ENCODE measurements around the gene MYRF.

The MYRF gene

DNA sequence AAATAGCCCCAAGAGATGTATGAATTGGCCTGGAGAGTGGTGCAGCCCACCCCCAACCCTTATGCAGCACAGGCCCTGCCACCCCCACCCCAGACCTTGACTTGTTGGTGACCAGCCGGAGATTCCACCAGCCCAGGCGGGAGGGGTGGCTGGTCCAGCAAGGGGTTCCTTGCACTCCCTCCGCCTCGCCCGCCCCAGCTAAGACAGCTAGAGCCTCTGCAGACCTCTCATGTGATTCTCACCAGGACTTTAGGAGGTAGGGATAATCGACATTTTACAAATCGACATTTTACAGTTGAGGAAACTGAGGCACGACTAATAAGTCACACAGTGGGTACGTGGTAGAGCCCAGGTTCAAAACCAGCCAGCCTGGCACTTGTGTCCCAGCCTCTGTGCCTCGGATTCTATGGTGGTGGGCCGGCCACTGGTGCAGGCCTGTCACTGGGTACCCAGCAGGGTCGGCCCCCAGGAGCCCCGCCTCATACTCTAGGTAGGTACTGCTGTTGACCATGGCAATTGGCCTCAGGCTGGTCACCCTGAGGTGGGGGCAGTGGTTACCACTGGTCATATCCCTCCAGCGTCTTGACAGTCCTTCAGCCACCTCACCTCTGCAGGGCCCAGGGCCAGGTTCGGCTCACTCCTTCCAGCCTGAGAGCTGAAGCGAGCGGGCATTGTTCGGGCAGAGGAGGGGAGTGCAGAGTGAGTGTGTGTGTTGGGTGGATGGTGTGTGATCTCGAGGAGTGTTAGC lies 35.0 kb upstream of the MYRF start:
- no peak for DNase-seq
- in situ Hi-C loops (cut with HindIII; ENCODE audit: low pct_ligation_motif_present, low pct_unique_long_range_greater_than_20kb, low sequenced_read_pairs) = no loop called here

DNA sequence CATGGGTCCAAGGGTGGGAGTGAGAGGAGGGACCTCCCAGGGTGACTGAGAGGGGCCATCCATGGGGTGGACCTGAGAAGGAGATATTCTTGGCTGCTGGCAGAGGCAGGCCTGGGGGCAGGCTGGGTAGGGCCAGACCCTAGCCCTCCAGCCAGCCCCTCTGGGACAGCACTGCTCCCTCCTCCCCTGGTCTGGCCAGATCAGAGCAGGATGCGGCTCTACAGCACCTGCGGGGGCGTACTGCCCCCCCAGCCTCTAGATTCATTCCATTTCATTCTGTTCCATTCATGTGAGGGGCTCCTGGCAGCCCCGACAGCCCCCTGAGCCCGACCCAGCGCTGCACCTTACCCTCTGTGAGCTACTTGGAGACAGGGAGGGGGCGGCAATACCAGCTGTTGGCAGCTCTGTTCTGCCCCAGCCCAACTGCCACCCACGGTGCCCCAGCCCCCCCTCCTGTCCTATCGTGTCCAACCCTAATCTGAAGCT lies 34.3 kb upstream of the MYRF start:
- no peak for DNase-seq
- in situ Hi-C loops (cut with HindIII; ENCODE audit: low pct_ligation_motif_present, low pct_unique_long_range_greater_than_20kb, low sequenced_read_pairs) = no loop called here

DNA sequence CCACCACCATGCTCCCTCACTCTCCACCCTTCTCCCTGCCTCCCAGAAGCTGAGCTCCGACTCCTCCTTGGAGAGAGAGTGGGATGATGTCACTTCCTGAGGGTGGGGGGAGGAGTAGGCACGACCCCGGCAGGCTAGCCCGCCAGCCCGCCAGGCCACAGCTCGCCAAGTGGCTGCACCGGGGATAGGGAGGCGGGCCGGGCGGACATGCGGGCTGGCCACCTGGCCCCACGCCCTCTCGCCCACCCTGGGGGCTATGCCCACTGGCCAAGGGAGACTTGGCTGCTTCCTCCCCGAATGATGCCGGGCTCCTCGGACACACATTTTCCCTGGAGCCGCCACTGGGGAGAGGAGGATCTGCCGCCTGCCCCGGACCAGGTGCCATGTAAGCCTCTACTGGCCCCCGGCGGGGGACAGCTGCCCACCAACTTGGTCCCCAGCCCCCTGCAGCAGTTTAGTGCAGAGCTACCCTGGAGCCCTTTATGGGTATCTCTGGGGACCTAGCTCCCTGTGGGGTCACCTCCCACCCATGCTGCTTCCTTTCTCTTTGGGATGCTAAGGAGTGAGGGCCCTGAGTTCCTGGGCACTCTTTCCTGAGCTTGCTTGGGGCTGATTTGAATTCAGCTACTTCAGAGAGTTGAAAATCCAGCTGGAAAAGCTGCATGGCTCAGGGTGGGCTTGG lies 33.7 kb upstream of the MYRF start:
- DNase-seq = no peak
- in situ Hi-C loops (cut with HindIII; ENCODE audit: low pct_ligation_motif_present, low pct_unique_long_range_greater_than_20kb, low sequenced_read_pairs) = no loop called here

DNA sequence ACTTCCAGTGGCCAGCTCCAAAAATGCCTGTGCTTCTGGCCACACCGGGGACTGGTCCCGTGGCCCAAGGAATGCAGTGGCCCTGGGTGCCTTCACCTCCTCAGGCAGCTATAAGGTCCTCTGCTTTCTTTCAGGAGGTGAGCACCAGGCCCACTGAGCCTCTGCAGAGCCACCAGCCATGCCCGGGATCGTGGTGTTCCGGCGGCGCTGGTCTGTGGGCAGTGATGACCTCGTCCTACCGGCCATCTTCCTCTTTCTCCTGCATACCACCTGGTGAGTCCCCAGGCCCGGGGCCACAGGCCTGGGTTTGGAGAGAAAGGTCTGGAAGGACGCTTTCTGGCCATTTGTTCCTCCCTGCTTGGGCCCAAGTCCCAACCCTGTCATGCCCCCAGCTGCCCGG lies 32.5 kb upstream of the MYRF start:
- in situ Hi-C loops (cut with HindIII; ENCODE audit: low pct_ligation_motif_present, low pct_unique_long_range_greater_than_20kb, low sequenced_read_pairs) = no loop called here
- no peak for DNase-seq

DNA sequence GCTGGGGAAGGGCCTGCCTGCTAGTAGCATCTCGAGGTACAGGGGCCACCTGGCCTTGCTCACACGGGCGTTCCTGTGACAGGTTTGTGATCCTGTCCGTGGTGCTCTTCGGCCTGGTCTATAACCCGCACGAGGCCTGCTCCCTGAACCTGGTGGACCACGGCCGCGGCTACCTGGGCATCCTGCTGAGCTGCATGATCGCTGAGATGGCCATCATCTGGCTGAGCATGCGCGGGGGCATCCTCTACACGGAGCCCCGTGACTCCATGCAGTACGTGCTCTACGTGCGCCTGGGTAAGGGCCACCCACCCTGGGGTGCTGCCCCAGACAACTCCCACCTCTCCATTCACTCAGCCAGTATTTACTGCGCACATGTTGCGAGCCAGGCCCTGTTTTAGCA lies 31.8 kb upstream of the MYRF start:
- in situ Hi-C loops (cut with HindIII; ENCODE audit: low pct_ligation_motif_present, low pct_unique_long_range_greater_than_20kb, low sequenced_read_pairs) = no loop called here
- DNase-seq = no peak

DNA sequence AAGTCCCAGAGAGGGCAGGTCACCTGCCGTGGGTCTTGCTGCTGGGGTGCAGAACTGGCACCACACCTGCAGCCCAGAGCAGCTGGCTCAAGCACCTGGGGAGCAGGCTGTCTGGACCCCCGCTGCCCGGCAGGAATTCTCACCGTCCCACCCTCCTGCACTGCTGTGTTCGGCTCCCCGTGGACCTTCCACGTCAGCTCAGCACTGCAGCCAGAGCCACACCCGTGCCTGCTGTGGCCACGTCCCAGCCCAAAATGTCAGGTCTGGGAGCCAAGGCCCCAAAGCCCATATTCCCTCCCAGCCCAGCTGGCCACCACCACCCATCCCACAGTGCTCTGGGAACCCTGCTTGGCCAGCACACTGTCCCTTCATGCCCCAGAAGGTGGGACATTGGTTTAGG lies 28.0 kb upstream of the MYRF start:
- no peak for DNase-seq
- in situ Hi-C loops (cut with HindIII; ENCODE audit: low pct_ligation_motif_present, low pct_unique_long_range_greater_than_20kb, low sequenced_read_pairs) = no loop called here

DNA sequence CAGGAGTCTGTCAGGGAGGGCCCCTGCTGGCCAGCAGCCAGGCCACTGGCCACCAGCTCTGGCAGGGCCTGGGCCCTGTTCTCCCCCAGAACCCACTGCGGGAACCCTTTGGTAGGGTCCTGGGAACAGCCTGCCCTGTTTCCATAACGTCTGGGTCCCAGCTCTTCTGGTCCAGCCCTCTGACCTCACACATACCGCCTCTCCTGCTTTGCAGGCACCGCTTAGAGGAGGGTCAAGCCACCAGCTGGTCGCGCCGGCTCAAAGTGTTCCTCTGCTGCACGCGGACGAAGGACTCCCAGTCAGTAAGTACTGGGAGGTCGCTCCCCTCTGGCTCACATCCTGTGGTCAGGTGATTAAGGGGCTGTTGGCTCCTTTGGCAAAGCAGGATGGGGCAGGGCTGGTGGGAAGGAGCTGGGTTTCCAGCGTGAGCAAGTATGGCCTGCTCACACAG lies 26.6 kb upstream of the MYRF start:
- in situ Hi-C loops (cut with HindIII; ENCODE audit: low pct_ligation_motif_present, low pct_unique_long_range_greater_than_20kb, low sequenced_read_pairs) = no loop called here
- no peak for DNase-seq

DNA sequence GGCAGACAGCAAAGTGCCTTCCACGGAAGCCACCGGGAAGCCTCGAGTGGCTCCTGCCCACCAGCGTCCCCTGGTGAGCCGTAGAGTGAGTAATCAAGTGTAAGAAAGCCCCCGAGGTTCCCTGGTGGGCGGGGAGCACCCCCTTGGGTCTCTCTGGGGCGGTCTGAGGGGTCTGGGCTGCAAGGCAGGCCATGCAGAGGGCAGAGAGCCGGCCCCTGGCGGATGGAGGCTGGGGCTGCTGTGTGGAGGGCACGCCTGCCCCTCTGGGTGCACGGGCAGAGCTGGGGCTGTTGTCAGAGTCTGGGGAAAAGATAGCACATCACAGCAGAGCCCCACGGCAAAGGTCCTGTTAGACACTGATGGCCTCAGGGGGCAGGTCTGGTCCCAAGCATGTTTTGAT lies 25.7 kb upstream of the MYRF start:
- no peak for DNase-seq
- in situ Hi-C loops (cut with HindIII; ENCODE audit: low pct_ligation_motif_present, low pct_unique_long_range_greater_than_20kb, low sequenced_read_pairs) = no loop called here

DNA sequence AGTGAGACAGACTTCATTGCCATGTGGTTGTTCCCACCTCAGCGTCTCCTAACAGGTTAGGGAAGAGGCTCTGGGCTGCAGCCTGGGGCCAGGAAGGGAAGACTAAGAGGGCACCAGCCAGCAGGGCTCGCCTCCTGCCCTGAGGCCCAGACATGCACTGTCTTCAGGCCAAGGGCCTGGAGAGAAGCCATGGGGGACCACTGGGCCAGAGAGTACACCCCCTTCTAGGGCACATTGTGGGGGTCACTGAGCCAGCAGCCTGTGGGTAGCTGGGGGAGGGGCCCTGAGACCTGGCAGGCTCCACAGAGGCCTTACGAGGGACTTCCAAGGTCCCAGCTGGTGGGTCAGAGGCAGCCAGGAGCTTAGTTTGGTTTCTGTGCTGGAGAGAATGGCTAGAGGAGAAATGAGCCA lies 25.0 kb upstream of the MYRF start:
- no peak for DNase-seq
- in situ Hi-C loops (cut with HindIII; ENCODE audit: low pct_ligation_motif_present, low pct_unique_long_range_greater_than_20kb, low sequenced_read_pairs) = no loop called here

DNA sequence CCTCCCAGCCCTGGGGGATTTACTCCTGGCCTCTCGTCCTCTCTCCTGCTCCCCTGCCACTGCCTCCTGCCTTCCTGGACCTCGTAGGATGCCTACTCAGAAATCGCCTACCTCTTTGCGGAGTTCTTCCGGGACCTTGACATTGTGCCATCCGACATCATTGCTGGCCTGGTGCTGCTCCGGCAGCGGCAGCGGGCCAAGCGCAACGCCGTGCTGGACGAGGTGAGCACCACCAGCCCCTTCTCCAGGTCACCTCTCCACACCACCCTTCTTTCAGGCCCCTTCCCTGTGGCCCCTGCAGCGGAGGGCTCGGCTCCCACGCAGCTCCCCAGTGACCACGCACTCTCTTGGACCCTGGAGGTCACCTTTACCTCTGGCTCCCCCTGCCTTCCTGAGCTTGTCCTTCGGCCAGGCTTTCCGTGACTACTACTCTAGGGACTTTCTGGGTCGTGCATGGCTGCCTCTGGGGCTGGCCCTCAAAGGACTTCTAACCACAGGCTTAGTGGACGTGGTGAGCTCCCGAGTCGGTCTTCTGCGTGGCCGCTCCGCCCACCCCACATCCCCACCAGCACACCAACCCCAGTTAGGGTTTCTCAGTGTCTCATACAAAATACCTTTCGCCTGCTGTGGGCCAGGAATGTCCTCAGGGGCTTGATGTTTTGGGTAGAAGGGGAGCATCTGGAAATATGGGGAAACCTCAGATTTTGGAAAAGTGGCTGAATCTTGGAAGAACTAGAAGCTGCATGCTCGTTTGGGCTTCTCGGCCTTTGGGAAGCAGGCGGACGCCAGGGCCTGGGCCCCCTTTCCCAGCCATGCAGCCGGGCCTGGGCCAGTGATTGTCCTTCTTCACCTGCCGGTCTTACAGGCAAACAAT lies 24.1 kb upstream of the MYRF start:
- peak; percentile 74 for DNase-seq
- in situ Hi-C loops (cut with HindIII; ENCODE audit: low pct_ligation_motif_present, low pct_unique_long_range_greater_than_20kb, low sequenced_read_pairs) = no loop called here

DNA sequence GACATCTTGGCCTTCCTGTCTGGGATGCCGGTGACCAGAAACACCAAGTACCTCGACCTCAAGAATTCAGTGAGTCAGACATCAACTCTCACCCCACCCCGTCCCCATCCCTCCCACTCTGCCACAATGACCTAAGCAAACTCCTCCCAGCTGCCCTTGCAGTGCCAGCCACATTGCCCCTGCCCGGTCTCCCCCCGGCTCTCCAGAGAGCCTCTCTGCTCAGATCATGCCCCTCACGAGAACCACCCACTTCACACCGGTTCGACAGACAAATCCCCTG lies 23.6 kb upstream of the MYRF start:
- in situ Hi-C loops (cut with HindIII; ENCODE audit: low pct_ligation_motif_present, low pct_unique_long_range_greater_than_20kb, low sequenced_read_pairs) = no loop called here

DNA sequence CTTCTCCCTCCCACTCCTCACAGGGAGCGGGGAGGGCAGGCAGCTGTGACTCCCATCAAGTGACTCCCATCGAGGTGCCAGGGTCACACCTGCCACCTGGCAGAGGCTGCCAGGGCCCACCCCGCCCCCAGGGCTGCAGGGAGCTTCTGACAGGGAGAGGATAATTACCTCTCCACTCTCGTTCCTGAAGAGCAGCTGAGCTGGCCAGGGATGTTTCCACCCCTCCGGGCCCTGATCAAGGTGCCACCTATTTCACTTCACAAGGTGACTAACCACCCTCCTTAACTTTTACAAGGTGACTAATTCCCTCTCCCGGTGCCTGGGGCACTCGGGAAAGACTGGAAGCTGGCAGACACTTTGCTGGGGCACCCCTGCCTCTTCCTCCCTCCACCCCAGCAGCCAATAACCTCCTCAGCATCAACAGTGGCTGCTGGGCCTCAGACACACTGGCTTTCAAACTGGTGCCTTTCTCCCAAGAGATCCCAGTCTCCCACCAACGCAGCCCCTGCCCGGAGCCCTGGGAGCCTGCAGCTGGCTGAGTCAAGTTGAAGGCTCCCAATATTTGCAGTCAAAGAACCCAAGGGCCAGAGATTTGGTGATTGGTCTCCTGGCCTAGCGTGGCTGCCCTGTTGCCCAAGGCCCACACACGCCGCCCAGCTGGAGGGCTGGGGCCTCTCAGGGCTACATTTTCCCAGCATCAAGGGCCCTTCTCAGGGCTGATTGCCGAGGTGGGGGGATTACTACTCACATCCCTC lies 22.0 kb upstream of the MYRF start:
- in situ Hi-C loops (cut with HindIII; ENCODE audit: low pct_ligation_motif_present, low pct_unique_long_range_greater_than_20kb, low sequenced_read_pairs) = no loop called here
- DNase-seq = peak; percentile 11

More for the DNA sequence above, 23.6 kb upstream of the MYRF start:
- peak; percentile 83 for DNase-seq

DNA sequence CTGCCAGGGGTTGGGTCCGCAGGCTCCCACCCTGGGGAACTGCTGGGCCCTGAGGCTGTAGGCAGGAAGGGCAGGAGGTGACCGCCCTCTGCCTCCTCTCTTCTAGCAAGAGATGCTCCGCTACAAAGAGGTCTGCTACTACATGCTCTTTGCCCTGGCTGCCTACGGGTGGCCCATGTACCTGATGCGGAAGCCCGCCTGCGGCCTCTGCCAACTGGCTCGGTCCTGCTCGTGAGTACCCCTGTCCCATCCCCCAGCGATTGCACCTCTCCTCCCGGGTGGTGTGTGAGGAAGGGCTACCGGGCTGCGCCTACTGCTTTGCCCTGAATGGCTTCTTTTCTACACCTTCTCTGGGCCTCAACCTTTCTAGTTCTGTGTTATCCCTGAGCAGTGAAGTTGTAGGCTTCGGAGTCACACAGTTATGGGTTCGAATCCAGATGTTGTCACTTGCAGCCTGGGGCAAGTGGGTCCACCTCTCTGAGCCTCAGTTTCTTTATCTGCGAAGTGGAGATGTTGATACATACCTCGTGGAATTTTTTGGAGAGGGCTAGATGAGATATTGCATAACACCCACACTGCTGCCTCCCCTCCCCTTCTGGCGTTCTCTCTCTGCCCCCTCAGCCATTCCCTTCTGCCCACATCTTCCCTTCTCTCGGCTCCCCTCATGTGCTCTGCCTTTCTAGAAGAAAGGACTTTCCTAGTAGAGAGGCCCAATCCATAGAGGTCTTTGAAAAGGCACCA lies 21.1 kb upstream of the MYRF start:
- in situ Hi-C loops (cut with HindIII; ENCODE audit: low pct_ligation_motif_present, low pct_unique_long_range_greater_than_20kb, low sequenced_read_pairs) = no loop called here
- no peak for DNase-seq

DNA sequence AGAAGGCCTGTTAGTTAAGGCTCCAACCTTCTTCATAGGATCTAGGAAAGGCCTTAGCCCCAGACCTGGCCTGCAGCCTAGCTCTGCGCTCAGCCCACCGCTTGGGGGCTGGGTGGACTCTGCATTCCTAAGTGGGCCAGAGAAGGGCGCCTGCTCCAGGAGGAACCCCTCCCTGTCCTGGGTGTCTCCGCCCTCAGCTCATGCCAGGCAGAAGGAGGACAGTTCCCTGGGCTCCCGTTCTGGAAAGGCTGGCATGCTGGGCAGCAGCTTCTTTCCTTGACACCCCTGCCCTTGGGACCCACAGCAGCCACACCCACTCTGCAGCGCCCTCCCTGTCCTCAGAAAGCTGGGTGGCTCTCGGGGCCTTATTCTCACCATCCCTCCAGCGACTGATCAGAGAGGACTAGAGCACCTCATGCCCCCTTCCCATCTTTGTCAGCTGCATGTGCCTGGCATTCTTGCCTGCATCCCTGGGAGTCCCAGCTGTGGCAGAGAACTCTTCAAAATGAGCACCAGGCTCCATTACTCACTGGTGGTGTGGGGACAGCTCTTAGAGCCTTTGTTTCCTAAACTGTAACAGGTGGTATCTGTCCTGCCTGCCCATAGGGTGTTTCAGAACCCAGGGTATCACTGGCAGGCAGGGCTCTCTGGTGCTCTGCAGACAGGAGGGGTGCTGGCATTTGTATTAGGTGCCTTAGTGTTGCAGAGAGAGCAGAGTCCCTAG lies 20.3 kb upstream of the MYRF start:
- no peak for DNase-seq
- in situ Hi-C loops (cut with HindIII; ENCODE audit: low pct_ligation_motif_present, low pct_unique_long_range_greater_than_20kb, low sequenced_read_pairs) = no loop called here

DNA sequence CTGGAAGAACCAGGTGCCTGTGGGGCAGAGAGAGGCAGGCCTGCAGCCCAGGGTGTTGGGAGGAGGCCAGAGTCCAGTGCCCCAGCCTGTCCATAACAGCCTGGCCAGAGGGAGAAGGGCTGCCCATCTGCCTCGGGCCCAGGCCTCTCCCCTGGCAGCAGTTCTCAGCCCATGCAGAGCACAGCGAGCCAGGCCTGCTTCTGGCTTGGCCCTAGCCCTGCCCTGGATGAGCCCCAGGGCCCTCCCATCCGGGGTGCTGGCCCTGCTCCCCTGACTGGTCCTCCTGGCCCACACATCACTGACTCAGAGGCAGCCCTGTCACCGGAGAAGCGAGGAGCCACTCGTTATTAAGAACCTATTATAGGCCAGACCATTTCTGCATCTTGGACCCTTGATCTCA lies 19.7 kb upstream of the MYRF start:
- in situ Hi-C loops (cut with HindIII; ENCODE audit: low pct_ligation_motif_present, low pct_unique_long_range_greater_than_20kb, low sequenced_read_pairs) = no loop called here

DNA sequence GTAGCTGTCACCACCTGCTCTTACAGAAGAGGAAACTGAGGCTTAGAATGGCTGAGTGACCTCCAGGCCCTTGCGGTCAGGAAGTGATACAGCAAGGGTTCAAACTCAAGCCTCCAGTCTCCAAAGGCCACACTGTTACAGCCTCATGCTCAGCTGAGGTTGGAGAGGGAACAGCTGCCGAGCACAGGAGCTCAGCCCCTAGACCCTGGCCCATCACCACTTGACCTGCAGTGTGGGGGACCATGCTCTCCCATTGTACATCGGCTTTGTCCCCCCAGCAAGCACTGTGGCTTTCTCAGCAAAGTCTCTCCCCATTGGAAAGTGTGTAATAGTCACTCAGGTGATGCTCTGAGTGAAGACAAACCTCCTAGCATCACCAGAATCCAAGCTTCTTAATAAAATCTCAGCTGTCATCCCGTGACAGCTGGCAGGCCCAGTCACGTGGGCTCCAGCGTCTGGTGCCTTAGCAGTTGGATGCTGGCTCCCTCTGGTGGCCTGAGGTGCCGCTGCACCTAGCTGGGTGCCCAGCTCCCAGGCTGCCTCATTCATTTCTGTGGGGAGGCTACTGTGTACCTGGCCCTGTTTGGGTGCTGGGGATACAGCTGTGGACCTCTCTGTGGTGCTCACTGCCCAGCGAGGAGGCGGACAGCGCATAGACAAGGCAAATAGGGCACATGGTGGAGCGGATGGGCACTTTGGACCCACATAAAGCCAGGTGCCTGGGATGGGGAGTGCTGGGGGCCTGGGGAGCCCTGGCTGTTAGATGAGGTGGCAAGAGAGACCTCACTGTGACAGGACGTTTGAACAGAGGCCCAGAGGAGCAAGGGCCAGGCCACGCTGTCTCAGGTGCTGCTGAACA lies 19.1 kb upstream of the MYRF start:
- in situ Hi-C loops (cut with HindIII; ENCODE audit: low pct_ligation_motif_present, low pct_unique_long_range_greater_than_20kb, low sequenced_read_pairs) = no loop called here
- DNase-seq = peak; percentile 73

More for the DNA sequence above, 19.7 kb upstream of the MYRF start:
- no peak for DNase-seq

DNA sequence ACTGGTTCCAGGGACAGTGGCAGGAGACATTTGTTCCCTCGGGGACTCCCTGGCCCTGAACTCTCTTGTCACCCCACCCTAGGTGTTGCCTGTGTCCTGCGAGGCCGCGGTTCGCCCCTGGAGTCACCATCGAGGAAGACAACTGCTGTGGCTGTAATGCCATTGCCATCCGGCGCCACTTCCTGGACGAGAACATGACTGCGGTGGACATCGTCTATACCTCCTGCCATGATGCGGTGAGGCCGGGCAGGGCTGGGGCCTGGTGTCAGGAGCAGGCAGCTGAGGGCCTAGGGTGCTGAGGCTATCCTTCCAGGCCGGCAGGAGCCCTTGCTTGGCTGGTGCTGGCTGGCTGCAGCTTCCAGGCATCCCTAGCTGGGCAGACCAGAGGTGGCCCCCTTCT lies 17.7 kb upstream of the MYRF start:
- in situ Hi-C loops (cut with HindIII; ENCODE audit: low pct_ligation_motif_present, low pct_unique_long_range_greater_than_20kb, low sequenced_read_pairs) = no loop called here
- DNase-seq = no peak
